GM21515 (cell line): ENCODE measurements around the gene VPS18.

Experiments used
- ATAC-seq: cut with Tn5 transposase; IDR thresholded peaks from one replicate; pipeline ENCODE4 v1.9.1; 2021; ENCODE audit not compliant: unreplicated experiment

The VPS18 gene

GRCh38 chr15:40900256-40901052 is 6.2 kb downstream of the VPS18 start:
- ATAC-seq: no peak

DNA sequence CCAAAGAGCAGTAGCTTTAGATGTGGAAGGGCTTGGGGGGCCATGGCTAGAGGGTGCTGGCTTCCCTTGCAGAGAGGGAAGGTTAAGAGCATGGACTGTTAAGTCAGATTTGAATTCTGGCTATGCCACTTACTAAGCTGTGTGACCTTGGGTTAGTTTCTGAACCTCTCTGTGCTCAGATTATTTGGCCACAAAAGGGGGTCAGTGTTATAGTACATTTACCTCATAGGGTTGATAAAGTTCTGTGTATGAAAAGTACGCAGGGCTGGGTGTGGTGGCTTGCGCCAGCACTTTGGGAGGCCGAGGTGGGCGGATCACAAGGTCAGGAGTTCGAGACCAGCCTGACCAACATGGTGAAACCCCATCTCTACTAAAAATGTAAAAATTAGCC is 6.8 kb downstream of the VPS18 start:
- ATAC-seq: no peak

- ATAC-seq: no peak
Observed at GRCh38 chr15:40902605-40903561, 8.6 kb downstream of the VPS18 start.

DNA sequence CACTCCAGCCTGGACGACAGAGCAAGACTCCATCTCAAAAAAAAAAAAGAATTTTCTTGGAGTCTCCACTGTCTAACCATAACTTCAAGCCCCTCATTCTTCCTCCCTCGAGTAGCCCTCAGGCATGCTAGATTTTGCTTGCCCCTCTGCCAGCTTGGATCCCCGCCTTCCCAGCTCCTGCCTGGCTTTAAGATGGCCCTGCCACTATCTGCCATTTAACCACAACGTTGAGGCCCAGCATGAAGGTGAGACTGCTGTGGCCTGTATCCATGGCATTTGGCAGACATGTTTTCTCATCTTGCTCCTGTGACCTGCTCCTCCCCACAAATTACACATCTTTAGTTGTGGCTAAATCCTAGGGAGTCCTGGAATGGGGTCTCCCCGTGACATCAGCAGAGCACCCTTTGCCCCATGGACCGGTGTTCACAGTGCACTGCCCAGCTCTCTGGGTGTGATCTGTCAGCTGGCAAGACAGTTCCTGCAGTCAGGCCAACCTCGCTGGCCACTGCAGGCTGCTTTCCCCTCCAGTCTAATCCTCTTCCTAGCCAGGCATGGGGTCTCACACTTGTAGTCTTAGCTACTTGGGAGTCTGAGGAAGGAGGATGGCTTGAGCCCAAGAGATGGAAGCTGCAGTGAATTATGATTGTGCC is 10.4 kb downstream of the VPS18 start:
- ATAC-seq: no peak

DNA sequence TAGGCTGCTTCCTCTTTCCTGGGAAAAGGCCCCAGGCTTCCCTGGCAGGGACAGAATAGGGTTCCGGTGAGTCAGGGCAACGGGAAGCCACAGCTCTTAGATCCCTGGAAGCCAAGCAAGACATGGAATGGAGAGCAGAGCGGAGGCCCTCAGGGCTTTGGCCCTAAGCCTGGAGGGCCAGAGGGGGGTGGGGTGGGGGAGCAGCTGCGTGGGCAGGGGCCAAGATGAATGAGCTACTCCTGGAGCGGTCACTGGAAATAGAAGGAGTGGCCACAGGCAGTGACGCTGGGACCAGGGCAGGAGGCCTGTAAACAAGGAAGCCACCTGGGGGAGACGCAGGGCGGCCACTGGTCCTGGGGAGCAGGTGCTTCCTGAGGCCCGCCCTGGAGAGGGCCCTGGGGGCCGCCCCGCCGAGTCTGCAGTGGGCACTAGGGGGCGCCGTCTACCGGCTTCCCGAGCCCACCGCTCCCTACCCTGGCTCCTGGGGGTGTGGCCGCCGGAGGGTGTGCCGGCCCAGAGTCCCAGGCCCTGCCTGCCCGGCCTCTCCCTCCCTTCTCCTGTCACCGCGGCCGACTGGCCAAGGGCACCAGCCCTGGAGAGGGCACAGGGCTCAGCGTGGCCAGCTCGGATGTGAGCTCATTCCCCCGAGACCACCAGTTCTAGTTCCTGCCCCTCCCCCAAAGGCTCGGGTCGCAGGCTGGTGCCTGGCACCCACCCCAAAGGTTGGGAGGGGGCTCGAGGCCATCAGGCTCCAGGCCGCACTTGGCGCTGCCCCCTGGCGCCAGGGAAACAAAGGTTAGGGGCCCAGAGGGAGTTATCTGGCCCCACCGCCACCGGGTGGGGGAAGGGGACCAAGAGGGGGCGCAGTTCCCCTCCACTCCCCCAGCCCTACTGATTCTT is 12.1 kb downstream of the VPS18 start:
- ATAC-seq: no peak

- ATAC-seq: no peak
Observed at GRCh38 chr15:40906991-40907802, 12.9 kb downstream of the VPS18 start.

DNA sequence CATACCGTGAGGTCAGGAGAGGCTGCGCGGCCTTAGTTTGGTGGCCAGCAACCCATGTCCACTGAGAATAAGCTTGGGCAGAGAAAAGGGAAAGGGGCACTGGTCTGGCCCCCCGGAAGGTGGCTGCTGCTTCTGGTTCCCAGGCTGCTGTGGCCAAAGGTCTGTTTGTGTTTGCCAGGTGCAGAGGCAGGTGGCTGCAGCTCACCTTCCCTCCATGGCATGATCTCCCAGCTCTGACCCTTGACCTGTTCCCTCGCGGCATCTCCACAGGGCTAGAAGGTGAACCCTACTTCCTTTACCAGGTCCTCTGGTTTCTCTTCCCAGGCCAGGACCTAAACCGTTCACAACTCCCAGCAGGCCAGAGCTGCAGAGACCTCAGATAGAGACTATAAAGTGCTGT is 13.8 kb downstream of the VPS18 start:
- ATAC-seq: no peak

GRCh38 chr15:40909662-40910630 is 15.7 kb downstream of the VPS18 start:
- no peak for ATAC-seq

DNA sequence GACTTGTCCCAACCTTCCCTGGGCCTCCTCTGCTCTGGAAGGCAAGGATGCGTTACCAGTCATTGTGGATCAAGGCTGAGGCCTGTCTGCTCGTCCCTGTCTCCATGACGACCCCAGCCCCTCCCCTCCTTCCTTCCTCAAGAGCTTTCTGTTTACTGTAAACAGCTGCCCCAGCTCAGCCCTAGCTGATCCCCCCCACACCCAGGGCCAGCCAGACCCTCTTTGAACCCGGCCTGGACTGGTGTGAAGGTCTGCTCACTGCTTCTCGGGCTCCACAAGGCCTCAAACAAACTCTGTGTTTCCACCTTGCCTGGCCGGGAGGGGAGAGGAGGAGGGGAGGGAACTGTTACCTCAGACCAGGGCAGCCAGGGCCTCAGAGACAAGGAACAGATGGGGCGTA is 16.9 kb downstream of the VPS18 start:
- no peak for ATAC-seq

- ATAC-seq: no peak
Observed at GRCh38 chr15:40911693-40912092, 17.4 kb downstream of the VPS18 start.

- no peak for ATAC-seq
Observed at GRCh38 chr15:40912478-40912877, 18.2 kb downstream of the VPS18 start.

DNA sequence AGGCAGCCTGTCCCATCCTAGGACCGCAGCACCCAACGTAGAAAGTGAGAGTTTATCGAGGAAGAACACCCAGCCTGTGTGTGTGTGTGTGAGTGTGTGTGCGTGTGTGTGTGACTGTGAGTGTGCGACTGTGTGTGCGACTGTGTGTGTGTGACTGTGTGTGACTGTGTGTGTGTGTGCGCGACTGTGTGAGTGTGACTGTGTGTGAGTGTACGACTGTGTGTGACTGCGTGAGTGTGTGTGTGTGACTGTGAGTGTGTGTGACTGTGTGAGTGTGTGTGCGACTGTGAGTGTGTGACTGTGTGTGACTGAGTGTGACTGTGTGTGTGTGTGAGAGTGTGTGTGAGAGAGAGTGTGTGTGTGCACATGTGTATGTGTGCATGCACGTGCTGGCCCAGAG is 19.8 kb downstream of the VPS18 start:
- ATAC-seq: no peak

DNA sequence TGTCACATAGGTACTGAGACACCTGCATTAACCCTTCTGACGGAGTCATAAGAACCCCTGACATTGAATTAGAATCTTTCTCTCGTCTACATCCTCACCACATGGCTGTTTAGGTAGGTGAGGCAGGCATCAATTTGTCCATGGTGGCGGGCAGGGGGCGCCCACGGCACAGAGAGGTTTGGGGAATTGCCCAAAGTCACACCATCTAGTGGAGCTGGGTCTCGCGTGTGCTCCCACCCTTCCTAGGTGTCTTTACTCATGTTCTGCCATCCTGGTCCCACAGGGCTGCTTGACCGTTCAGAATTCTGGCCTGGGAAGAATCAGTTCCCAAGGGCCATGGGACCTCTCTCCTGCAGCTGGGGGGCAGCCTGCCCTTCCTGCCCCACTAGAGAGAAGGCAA is 20.2 kb downstream of the VPS18 start:
- ATAC-seq: no peak

- ATAC-seq: no peak
Observed at GRCh38 chr15:40915116-40915661, 20.9 kb downstream of the VPS18 start.

- no peak for ATAC-seq
Observed at GRCh38 chr15:40915679-40916078, 21.4 kb downstream of the VPS18 start.

GRCh38 chr15:40917585-40917984 is 23.3 kb downstream of the VPS18 start:
- no peak for ATAC-seq

- no peak for ATAC-seq
Observed at GRCh38 chr15:40918146-40918798, 24.0 kb downstream of the VPS18 start.
